Fibroblast of the aortic adventitia (primary cell): ENCODE measurements around the gene ZNF407. TPM values are rescaled to one million over a fixed set of nuclear protein-coding genes. Genes with fewer than 3 reads are reported as not detected.
A peak's percentile ranks its signal among the peaks of the same experiment; 100 is the strongest.

Experiments
- DNase-seq: peaks from one replicate; pipeline ENCODE4 v3.0.0-alpha.2; 2010; ENCODE audit warnings: low read depth
- H3K4me3 ChIP-seq: 2 replicates; pipeline ENCODE4 v1.5.1; 2011; ENCODE audit warnings: low read depth, mild to moderate bottlenecking, control low read depth, low read length, moderate library complexity
- total RNA-seq: library from RNA; depleted of rRNA; stranded (reverse); fragments of >200 nt; gene quantifications from 2 replicates; pipeline ENCODE4 v1.2.3, GENCODE V29; 2012; ENCODE audit warnings: low replicate concordance
- TF ChIP-seq, protein P1 (sequence below): IDR thresholded peaks from 2 replicates; pipeline ENCODE4 v1.5.1; 2011; ENCODE audit warnings: mild to moderate bottlenecking, low read length, control low read depth, inconsistent platforms; ENCODE audit not compliant: insufficient read depth

ZNF407 gene
- total RNA-seq, 1 donor, result 21.7 TPM

DNA sequence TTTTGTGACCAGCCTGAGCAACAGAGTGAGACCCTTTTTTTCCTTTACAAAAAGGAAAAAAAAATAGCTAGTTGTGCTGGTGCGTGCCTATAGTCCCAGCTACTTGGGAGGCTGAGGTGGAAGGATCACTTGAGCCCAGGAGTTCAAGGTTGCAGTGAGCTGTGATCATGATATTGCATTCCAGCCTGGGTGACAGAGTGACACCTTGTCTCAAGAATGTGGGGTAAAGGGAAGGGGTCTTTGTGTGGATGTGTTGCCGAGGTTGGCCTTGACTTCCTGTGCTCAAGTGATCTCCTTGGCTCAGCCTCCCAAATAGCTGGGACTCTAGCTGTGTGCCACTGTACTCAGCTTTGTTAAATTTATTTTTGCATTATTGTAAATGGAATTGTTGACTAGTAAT, 120.6 kb downstream of the ZNF407 start:
- TF ChIP-seq, protein P1, sequence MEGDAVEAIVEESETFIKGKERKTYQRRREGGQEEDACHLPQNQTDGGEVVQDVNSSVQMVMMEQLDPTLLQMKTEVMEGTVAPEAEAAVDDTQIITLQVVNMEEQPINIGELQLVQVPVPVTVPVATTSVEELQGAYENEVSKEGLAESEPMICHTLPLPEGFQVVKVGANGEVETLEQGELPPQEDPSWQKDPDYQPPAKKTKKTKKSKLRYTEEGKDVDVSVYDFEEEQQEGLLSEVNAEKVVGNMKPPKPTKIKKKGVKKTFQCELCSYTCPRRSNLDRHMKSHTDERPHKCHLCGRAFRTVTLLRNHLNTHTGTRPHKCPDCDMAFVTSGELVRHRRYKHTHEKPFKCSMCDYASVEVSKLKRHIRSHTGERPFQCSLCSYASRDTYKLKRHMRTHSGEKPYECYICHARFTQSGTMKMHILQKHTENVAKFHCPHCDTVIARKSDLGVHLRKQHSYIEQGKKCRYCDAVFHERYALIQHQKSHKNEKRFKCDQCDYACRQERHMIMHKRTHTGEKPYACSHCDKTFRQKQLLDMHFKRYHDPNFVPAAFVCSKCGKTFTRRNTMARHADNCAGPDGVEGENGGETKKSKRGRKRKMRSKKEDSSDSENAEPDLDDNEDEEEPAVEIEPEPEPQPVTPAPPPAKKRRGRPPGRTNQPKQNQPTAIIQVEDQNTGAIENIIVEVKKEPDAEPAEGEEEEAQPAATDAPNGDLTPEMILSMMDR, result no peak
- no peak for DNase-seq

DNA sequence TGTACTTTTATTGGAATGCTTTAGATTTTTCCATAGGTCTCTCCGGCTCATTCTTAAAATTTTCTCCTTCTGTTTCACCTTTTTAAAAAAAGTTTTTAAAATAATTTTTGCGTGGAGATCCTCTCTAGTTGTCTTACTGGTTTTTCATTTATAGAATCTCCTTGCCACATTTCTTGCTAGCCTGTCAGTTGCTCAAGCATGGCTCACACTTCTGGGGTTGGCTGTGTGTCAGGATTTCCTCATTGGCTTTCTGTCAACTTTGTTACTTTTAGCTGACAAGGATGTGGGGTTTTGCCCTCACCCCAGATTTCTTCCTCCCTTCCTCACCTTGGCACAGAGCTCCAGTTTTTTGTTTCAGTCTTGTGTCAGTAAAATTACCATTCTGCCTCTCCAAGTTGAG, 124.6 kb downstream of the ZNF407 start:
- peak; percentile 76 for DNase-seq
- TF ChIP-seq, protein P1, result no peak
- no peak overlapping the region for H3K4me3 ChIP-seq

More for the DNA sequence above, 120.6 kb downstream of the ZNF407 start:
- H3K4me3 ChIP-seq, result no peak overlapping the region

DNA sequence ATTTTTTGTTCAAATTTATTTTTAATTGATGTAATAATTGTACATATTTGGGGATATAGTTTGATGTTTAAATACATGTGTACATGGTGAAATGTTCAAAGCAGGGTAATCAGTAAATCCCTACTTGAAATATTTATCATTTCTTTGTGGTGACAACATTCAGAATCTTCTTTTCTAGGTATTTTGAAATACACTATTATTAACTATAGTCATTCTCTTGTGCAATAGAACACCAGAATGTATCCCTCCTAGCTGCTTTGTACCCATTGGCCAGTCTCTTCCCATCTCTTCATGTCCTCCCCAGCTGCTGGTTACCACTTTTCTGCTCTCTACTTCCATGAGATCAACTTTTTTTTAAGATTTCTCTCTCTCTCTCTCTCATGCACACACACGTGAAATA, 126.5 kb downstream of the ZNF407 start:
- no peak overlapping the region for H3K4me3 ChIP-seq
- TF ChIP-seq, protein P1, result no peak
- peak; percentile 56 for DNase-seq

GRCh38 chr18:74725690-74726089, 128.0 kb downstream of the ZNF407 start:
- no peak for DNase-seq
- TF ChIP-seq, protein P1, result no peak

DNA sequence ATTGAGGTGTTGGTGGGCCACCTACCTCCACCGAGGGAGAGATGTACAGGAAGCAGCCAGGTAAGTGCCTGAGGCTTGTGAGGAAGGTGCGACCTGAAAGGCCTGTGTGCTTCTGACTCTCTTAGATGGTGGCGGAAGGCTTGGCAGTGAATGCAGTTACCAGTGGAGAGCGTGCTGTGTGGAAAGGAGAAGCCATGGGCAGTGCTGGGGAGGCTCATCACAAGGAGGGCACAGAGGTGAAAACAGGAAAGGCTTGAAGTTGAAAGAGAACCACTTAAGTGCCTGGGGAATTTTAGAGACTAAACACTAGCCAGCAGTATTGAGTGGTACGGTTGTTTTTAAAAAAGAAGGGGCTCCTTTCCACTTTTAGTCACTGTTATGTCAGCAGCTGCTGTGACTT, 130.9 kb downstream of the ZNF407 start:
- no peak overlapping the region for H3K4me3 ChIP-seq
- no peak for DNase-seq
- TF ChIP-seq, protein P1, result no peak

More at GRCh38 chr18:74725690-74726089, 128.0 kb downstream of the ZNF407 start:
- H3K4me3 ChIP-seq, result no peak overlapping the region

DNA sequence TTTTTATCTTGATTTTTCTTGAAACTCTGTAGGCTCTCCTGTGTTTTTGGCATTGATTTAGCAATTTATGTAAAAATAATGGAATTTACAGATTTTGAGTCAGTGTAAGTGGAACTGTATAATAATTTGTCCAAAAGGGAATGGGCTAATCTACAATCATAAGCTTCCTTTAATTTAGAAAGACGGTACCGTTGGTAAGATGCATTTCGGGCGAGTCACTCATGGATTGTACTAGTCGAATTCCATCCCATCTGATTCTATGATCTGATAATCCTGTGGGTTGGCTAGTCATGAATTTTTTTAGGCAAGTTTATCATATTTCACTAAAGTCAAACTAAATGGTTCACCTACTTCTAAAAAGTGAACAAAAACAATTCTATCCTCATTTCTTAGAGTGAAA, 133.4 kb downstream of the ZNF407 start:
- peak; percentile 86 for DNase-seq
- TF ChIP-seq, protein P1, result no peak
- H3K4me3 ChIP-seq, result no peak overlapping the region

DNA sequence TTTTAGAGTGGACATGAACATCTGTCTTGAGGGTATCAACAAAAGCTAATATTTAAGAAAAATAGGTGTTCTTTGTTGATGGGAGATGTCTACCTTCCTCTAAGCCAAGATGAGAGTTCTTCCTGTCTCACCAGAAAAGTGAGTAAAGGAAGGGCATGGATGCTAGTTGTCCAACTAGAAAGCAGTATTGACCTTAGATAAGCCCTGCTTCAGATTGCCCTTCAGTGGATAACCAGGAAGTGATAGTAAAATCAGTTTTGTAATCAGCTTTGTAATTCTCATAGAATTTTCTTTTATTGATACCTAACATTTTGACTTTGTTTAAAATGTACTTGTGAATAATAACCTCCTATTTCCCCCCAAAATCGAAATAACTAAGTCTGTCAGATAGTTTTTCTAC, 134.7 kb downstream of the ZNF407 start:
- DNase-seq, result no peak
- TF ChIP-seq, protein P1, result no peak
- no peak overlapping the region for H3K4me3 ChIP-seq
